HG03139 (cell line): Measurements from ENCODE around the gene CCDC77.

ENCODE experiments used
- ATAC-seq: cut with Tn5 transposase; IDR thresholded peaks from one replicate; pipeline ENCODE4 v1.9.1; 2021; ENCODE audit not compliant: unreplicated experiment

The CCDC77 gene

DNA sequence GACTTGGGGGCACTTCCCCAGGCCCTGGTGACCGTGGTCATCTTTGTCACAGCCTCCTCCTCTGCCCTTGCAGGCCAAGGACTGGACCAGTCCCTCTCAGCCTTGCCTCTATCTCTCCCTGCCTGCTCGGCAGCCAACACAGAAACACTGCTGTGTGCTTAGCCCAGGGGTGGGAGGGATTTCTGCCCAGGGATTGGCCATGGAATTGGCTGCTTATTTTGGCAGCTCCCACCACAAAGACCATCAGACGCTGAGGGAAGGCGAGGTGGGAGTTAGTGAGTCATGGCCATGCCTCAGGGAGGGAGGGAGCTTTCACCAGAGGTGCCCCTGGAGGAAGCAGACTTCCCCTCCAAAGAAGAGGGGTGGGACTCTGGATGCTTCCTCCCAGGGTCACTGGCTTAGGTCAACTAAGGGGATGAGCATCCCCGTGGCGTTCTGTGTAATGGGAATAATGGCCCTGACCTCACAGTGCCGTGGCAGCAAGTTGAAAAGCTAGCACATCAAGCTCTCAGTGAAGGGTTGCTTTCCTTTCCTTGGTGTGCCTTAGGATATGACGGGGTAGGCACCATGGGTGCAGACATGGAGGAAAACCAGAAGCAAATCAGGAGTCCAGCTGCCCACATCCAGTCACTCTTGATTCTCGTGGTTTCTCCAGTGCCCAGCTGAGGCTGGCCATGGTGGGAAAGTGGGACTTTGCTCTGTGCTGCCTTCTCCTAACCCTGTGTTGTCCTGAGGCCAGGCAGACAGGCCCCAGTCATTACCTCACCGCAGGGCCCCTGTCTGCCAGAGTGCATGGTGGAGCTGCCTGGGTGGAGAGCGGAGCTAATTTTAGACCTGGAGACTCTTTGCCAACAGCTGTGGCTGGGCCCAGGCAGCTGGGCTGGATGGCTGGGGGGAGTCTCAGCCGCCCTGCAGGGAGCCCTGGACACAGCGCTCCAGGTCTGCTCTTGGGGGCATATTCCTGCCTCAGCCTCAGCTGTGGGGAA lies 79.7 kb downstream of the CCDC77 start:
- no peak for ATAC-seq

DNA sequence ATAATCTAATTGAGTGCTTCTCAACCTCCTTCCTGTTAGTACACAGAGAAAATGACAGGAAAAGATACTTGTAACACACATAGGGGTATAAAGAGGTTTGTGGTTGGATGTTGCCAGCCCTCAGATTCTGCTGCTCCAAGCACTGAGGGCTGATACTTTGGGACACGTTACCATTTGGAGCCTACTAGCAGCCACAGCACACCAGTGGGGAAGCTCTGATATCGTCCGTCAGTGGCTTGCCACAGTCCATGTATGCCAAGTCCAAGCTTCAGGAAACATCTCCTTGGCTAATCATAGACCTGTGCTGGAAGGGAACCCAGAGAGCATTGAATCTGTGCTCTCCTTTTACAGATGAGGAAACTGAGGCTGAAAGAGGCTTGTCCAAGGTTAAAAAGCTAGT lies 80.6 kb downstream of the CCDC77 start:
- no peak for ATAC-seq

DNA sequence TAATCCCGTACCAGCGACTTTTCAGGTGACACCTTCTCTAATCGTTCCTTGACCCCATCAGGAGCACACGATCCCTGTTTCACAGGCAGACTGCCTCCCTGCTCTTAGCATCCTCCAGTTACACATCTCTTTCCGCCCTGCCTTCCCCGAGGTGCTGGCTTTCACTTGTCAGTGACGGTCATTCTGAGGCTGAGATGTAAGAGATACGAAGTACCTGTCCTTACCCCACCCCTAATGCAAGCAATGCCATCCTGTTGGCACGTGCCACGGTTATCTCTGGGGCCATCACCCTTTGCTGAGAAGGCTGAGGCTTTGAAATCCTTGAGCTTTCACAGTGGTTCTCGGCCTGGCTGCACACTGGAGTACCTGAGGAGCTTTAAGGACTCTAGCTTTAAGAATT lies 82.7 kb downstream of the CCDC77 start:
- ATAC-seq, result no peak

DNA sequence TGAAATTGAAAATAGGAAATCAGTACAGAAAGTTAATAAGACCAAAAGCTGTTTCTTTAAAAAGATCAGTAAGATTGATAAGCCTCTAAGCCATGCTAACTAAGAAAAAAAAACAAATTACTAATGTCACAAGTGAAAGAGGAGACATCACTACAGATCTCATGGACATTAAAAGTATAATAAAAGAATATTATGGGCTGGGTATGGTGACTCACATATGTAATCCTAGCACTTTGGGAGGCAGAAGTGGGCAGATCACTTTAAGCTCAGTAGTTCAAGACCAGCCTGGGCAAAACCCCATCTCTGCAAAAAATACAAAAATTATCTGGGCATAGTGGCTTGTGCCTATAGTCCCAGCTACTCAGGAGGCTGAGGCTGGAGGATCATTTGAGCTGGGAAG lies 88.8 kb downstream of the CCDC77 start:
- ATAC-seq, result no peak
